NCI-H2227 (cell line): ENCODE results near the gene PELI2.
A peak's percentile ranks its signal among the peaks of the same experiment; 100 is the strongest.

ENCODE experiments used
- DNase-seq: peaks from one replicate; lab custom pipeline; 2025; ENCODE audit not compliant: unreplicated experiment; lab: John Stamatoyannopoulos, UW

Gene PELI2

GRCh38 chr14:56170877-56171422, 52.7 kb downstream of the PELI2 start:
- no peak for DNase-seq

DNA sequence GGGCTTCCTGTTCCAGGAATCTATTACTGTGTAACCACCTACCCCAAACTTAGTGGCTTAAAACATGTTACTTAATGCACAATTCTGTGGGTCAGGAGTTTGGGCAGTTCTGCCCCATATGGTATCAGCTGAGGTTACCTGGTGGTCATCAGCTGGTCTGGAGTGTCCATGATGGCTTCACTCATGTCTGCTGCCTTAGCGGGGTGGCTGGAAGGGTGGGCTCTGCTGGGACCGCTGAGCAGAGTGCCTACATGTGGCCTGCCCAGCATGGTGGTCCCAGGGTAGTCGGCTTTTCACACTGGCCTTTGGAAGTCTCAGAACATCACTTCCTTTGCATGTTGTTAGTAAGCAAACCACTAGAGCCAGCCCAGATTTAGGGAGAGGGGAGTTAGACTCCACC, 53.9 kb downstream of the PELI2 start:
- no peak for DNase-seq

- DNase-seq: no peak
These were observed 54.4 kb downstream of the PELI2 start for GRCh38 chr14:56172571-56172971.

DNA sequence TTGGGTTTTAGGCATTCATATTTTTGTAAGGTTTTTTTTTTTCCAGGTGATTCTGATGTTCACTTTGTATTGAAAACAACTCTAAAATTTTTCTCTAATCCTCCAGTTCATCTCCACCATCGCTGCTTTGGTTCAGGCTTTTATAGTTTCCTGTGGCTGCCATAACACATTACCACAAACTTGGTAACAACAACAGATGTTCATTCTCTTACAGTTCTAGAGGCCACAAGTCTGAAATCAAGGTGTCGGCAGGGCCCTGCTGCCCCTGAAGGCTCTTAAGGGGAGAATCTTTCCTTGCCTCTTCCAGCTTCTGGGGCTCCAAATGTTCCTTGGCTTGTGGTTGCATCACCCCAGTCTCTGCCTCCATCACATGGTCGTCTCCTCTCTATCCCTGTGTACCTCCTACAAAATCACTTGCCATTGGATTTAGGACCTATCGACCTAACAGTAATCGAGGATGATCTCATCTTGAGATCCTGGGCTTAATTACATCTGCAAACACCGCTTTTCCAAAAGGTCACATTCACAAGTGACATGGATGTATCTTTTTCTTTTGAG, 55.2 kb downstream of the PELI2 start:
- DNase-seq: no peak

GRCh38 chr14:56175773-56176172, 57.6 kb downstream of the PELI2 start:
- DNase-seq: no peak

DNA sequence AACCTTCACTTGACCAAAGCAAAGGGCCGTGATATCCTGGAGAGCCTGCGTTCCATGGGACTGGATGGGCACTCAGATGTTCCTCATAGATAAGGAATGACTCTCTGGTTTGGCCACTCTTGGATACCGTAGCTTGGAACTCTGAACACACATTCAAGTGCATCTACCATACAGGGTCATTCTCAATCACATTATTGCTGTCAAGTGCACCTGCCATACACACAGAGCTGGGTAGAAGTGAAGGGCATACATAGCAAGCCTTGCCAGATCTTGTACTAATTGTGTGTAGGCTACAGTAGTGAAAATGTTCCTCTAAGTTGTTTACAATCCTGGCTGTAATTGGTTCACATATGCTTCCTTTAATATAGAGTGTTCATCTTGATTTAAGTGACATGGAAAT, 58.3 kb downstream of the PELI2 start:
- no peak for DNase-seq

DNA sequence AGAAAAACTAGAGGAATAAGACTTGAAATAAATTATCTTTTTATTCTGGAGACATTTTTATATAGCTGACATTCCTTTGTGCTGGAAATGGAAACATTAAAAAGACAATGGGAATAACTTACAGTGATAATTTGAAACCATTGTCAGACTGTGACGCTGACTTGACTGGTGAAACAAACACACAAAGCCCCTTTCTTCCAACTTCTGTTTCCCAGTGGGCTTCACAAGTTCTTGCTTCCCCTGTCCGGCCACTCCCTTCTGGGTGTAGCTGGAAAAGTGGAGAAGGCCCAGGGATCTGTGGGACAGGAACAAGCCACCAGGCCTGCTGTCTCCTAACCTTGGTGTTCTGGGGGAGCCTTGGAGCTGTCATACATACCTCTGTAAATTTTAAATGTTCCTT, 58.8 kb downstream of the PELI2 start:
- DNase-seq: no peak

DNA sequence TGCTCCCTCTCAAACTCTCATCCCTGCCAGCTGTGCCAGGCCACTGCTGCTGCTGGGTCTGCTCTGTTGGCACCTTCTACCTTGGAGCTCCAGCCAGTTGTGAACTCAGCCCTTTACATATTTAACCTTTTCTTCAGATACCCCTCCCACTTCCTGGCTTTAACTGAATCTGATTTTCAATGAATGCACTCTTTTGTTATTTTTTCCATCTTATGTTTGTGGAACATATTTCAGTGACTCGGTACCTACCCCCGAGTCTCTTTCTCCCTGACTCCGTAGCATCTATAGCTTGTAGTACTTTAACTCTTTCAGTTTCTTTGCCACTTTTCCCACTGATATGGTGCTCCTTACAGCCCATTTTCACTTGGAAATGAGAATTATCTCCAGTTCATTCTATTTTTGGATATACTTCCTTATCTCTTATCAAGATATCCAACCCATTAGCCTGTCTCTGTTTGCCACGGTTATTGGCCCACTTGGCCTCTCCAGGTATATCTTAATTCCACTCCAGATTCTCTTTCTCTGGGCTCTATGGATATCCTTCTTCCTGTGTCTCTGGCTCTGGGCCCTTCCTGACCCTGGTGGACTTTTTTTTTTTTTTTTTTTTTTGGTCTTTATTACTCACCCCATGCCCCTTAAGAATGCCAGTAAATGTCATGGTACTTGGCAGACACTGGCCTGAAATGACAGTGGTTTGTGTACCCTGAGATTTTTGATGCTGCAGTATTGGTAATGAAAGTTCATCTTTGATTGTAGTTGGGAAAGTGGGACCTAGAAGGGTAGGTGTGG, 62.7 kb downstream of the PELI2 start:
- DNase-seq: no peak

GRCh38 chr14:56181681-56182085, 63.5 kb downstream of the PELI2 start:
- DNase-seq: no peak

- DNase-seq: no peak
These were observed 64.2 kb downstream of the PELI2 start for GRCh38 chr14:56182410-56182809.

DNA sequence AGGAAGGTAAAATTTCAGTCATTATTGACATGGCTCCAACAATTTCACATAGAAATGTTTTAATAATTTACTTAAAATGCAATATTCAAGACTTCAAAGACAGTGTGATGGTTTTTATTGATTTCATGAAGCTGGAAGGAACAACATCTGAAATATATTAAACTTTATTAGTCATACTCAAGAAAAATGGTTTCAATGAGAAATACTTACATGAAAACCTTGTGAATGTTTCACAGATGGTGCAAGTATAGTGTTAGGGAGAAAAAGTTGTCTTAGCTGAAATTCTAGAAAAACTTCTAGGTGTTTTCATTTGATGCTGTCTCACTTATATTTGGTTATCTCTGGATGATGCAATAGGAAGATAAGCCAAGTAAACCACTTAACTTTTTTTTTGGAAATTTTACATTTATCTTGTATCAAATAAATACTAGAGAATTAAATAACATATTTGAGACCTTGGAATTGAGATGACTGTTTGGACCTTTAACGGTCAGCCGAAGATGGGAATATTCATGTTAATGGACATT, 65.5 kb downstream of the PELI2 start:
- no peak for DNase-seq

DNA sequence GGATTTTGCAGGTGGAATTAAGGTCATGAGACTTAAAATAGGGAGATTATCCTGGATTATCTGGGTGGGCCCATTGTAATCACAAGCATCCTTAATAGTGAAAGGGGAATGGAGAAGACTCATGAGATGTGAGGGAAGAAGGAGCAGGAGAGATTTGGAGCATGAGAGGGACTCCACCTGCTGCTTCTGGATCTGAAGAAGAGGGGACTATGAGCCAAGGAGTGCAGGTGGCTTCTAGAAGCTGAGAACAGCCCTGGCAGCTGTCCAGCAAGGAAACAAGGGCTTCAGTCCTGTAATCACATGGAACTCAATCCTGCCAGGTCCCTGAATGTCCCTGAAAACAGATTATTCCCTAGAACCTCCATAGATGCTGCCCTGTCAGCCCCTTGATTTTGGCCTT, 67.8 kb downstream of the PELI2 start:
- no peak for DNase-seq

DNA sequence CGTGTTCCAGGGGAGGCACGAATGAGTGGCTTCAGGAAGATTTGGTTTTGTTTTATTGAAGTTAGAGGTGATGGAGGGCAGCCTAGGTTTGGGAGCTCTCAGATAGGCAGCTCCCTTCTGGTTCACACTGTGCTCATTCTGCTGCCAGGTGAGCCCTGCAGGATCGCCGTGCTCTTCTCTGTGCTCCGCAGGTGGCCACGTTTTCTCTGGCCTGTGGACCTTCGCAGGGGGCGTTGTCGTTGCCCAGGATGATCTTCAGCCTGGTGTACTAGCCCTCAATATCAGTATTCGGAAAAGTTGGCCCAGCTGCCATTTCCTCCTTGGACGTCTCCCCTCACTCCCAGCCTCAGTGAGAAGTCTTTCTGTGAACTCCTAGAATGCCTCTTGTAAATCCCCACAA, 69.5 kb downstream of the PELI2 start:
- no peak for DNase-seq

DNA sequence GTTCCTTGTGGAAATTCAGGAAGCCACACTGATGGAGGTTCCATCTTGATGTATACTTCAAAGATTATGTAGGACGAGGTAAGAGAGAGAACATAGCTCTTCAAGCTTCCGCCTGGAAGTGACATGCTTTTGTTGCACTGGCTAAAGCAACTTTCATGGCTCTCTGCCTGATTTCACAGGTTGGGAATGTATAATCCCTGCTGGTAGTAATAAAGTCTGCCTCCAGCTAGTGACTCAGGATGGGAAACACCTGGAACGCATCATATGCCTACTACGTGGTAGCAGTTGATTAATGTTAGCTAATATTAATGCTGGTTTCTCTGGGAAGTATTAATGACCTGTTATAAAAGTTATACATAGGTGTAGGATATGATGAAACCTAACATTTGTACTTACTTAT, 71.1 kb downstream of the PELI2 start:
- no peak for DNase-seq

DNA sequence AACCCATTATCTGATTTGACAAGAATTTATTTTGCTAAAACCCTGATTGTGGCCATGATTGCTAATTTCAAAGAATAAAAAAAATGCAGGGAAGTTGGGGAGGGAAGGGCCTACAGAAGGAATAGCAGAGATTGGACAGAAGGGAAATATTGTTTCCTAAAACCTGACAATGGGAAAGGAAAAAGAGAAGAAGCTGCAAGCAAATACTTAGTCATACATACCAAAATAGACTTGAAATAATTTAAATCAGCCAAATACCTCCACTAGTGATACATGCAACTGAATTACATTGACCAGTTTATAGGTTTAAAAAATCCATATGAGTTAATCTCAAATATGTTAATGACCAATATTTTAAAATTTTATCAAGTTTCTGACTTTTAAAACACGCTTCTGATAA, 75.1 kb downstream of the PELI2 start:
- DNase-seq: no peak

- DNase-seq: no peak
These were observed 75.8 kb downstream of the PELI2 start for GRCh38 chr14:56194042-56194441.

GRCh38 chr14:56195223-56195622, 77.0 kb downstream of the PELI2 start:
- no peak for DNase-seq

GRCh38 chr14:56195704-56196103, 77.5 kb downstream of the PELI2 start:
- peak; percentile 42 for DNase-seq

DNA sequence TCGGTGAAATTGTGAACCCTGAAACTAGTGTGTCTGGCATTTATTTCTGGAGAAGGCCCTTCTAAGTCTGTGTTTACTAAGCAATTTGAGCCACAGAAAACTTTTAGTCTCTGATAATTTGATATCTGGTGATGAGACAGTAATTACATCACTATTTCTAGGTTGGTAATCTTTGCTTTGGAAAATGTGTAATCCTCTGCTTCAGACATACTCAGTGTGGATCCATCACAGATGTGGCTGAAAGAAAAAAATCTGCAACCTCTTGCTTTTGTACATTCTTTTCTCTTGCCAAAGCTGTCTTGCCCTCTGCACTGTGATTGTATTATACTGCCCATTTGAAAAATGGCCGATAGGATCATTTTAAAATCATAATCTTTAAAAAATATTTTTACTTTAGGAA, 78.1 kb downstream of the PELI2 start:
- no peak for DNase-seq

- no peak for DNase-seq
These were observed 78.9 kb downstream of the PELI2 start for GRCh38 chr14:56197150-56197549.

GRCh38 chr14:56198438-56198837, 80.2 kb downstream of the PELI2 start:
- no peak for DNase-seq
